ENCODE measurements around the gene C15orf62.

The C15orf62 gene

GRCh38 chr15:40782609-40783227, 12.9 kb downstream of the C15orf62 start:
- peak; percentile 87 for DNase-seq (ENCODE audit: low spot score)

GRCh38 chr15:40785164-40785563, 15.4 kb downstream of the C15orf62 start:
- DNase-seq (ENCODE audit: low spot score) = no peak

GRCh38 chr15:40785814-40786213, 16.0 kb downstream of the C15orf62 start:
- DNase-seq (ENCODE audit: low spot score) = no peak

GRCh38 chr15:40787344-40787841, 17.6 kb downstream of the C15orf62 start:
- no peak for DNase-seq (ENCODE audit: low spot score)

- DNase-seq (ENCODE audit: low spot score) = no peak
Measured at GRCh38 chr15:40787991-40788390, 18.2 kb downstream of the C15orf62 start.

GRCh38 chr15:40789119-40789518, 19.3 kb downstream of the C15orf62 start:
- DNase-seq (ENCODE audit: low spot score) = no peak

- DNase-seq (ENCODE audit: low spot score) = no peak
Measured at GRCh38 chr15:40789999-40790398, 20.2 kb downstream of the C15orf62 start.

GRCh38 chr15:40790718-40791117, 20.9 kb downstream of the C15orf62 start:
- no peak for DNase-seq (ENCODE audit: low spot score)

- no peak for DNase-seq (ENCODE audit: low spot score)
Measured at GRCh38 chr15:40792394-40792793, 22.6 kb downstream of the C15orf62 start.

GRCh38 chr15:40793216-40793989, 23.6 kb downstream of the C15orf62 start:
- peak; percentile 34 for DNase-seq (ENCODE audit: low spot score)

- DNase-seq (ENCODE audit: low spot score) = no peak
Measured at GRCh38 chr15:40796041-40796440, 26.3 kb downstream of the C15orf62 start.

GRCh38 chr15:40796512-40796911, 26.7 kb downstream of the C15orf62 start:
- no peak for DNase-seq (ENCODE audit: low spot score)

- DNase-seq (ENCODE audit: low spot score) = no peak
Measured at GRCh38 chr15:40799523-40799922, 29.7 kb downstream of the C15orf62 start.

- no peak for DNase-seq (ENCODE audit: low spot score)
Measured at GRCh38 chr15:40803076-40803475, 33.3 kb downstream of the C15orf62 start.

GRCh38 chr15:40803688-40804087, 33.9 kb downstream of the C15orf62 start:
- DNase-seq (ENCODE audit: low spot score) = no peak

- no peak for DNase-seq (ENCODE audit: low spot score)
Measured at GRCh38 chr15:40806672-40807027, 36.9 kb downstream of the C15orf62 start.

- DNase-seq (ENCODE audit: low spot score) = peak; percentile 97
Measured at GRCh38 chr15:40807028-40807887, 37.5 kb downstream of the C15orf62 start, which contains the start of the genes DNAJC17 and ZFYVE19. Gene DNAJC17, minus strand, starts transcription at chr15:40807473. Its CDS starts 27 bp downstream, at chr15:40807446. Gene ZFYVE19, plus strand, starts transcription at chr15:40807089. Its CDS starts 501 bp downstream, at chr15:40807590.

- DNase-seq (ENCODE audit: low spot score) = no peak
Measured at GRCh38 chr15:40807888-40808461, 38.2 kb downstream of the C15orf62 start.

- no peak for DNase-seq (ENCODE audit: low spot score)
Measured at GRCh38 chr15:40808861-40809450, 39.2 kb downstream of the C15orf62 start.

GRCh38 chr15:40812721-40813425, 43.1 kb downstream of the C15orf62 start:
- DNase-seq (ENCODE audit: low spot score) = no peak

Data from hematopoietic multipotent progenitor cell treated with erythropoietin and hydrocortisone succinate and interleukin-3 and kit ligand, for 15 days (in vitro differentiated cells).